ENCODE measurements around the gene MICAL2. TPM values are rescaled to one million over a fixed set of nuclear protein-coding genes. Genes with fewer than 3 reads are reported as not detected.

Gene MICAL2
- total RNA-seq, 1 donor from 2014 or later = 406 TPM

Other genes with a start within 250 kb of the MICAL2 start
- 161 and 287 TPM in 2 replicates for gene DKK3, start 102.0 kb upstream of the MICAL2 start, total RNA-seq